Sigmoid colon (tissue), 7 donors: ENCODE measurements around the gene COP1. TPM values are rescaled to one million over a fixed set of nuclear protein-coding genes. Genes with fewer than 3 reads are reported as not detected.
"Not testable (repeated sequence)": the region's sequence is repeated elsewhere in the genome, so short reads cannot be mapped to it uniquely, and the experiment has no call there.

Experiments used
- DNase-seq: peaks from one replicate; pipeline ENCODE4 v3.0.0-alpha.2; 2019
- H3K27ac ChIP-seq, 4 donors: fragments of 200-600 bp; sonication (generic); one replicate each; pipeline ENCODE4 v1.5.1; 2016 to 2019; ENCODE audit warnings: mild to moderate bottlenecking in 1 of 4
- H3K27me3 ChIP-seq, 3 donors: fragments of 200-600 bp; sonication (generic); one replicate each; pipeline ENCODE4 v1.5.1; 2019; ENCODE audit warnings: mild to moderate bottlenecking in 1 of 3
- H3K36me3 ChIP-seq, 4 donors: fragments of 200-600 bp; sonication (generic); one replicate each; pipeline ENCODE4 v1.5.1; 2016 to 2019
- H3K4me1 ChIP-seq, 4 donors: fragments of 200-600 bp; sonication (generic); one replicate each; pipeline ENCODE4 v1.5.1; 2017 to 2019
- H3K4me3 ChIP-seq, 4 donors: fragments of 200-600 bp; sonication (generic); one replicate each; pipeline ENCODE4 v1.5.1; 2017 to 2019; ENCODE audit warnings: mild to moderate bottlenecking in 2 of 4, moderate library complexity in 1 of 4
- H3K9me3 ChIP-seq, 4 donors: fragments of 200-600 bp in 3 of 4; sonication (generic) in 3 of 4; one replicate each; pipeline versions ENCODE4 v1.5.1 to v1.6.1; 2013 to 2019
- CTCF ChIP-seq, 4 experiments: fragments of 450-650 bp in 3 of 4; fragments of 200-600 bp in 1 of 4; IDR thresholded peaks; one replicate each; pipeline ENCODE4 v1.5.1; 2016 to 2019; ENCODE audit warnings: antibody characterized with exemption in 4 of 4, mild to moderate bottlenecking in 3 of 4, moderate library complexity in 2 of 4
- EP300 ChIP-seq, 4 donors: sonication (generic); formaldehyde crosslinking; IDR thresholded peaks; one replicate each; pipeline ENCODE4 v1.6.1; 2017; ENCODE audit warnings: antibody characterized with exemption in 4 of 4
- POLR2A ChIP-seq, 2 donors: fragments of 450-650 bp; IDR thresholded peaks; one replicate each; pipeline ENCODE4 v1.6.1; 2016; ENCODE audit warnings: antibody characterized with exemption in 2 of 2, mild to moderate bottlenecking in 2 of 2, moderate library complexity in 2 of 2
- POLR2AphosphoS5 ChIP-seq, 4 donors: sonication (generic); formaldehyde crosslinking; IDR thresholded peaks; one replicate each; pipeline ENCODE4 v1.6.1; 2017; ENCODE audit warnings: antibody characterized with exemption in 4 of 4
- WGBS, 2 donors: extraction: QIAGEN DNeasy Blood & Tissue Kit; methylation state at CpG; one replicate each; pipeline ENCODE4 v1.1.7; 2013; 5-methylcytosine and 5-hydroxymethylcytosine counted together
- intact Hi-C: fragments of 100-400 bp; cut with DNase I; formaldehyde crosslinking; loops from one replicate; pipeline ENCODE4 v1.15.1; 2023
- polyA plus RNA-seq, 3 donors: library from polyadenylated mRNA; stranded (reverse); fragments of 200-250 nt; gene quantifications; one replicate each; pipeline ENCODE4 v1.2.3, GENCODE V29; 2013
- total RNA-seq, 4 donors: library from RNA; depleted of rRNA; stranded (reverse); fragments of >200 nt; gene quantifications; one replicate each; pipeline ENCODE4 v1.1.0, GENCODE V29; 2016
- donor health status: healthy with polysubstance abuse.
- donor health status: Bipolar disorder and iron deficiency.
- donor health status: healthy.

COP1 gene
- total and polyA plus RNA-seq, 7 donors: 33.9 to 64.5 (median 55.9) TPM

- Histone ChIP-seq H3K27ac (no peak overlapping the region), H3K4me3 (no peak overlapping the region), H3K4me1 (no peaks in the 10 kb centered on the region), H3K9me3 (no peaks in the 10 kb centered on the region), H3K36me3 (peaks cover 0 to 7% (median 0%) of the 10 kb centered on the region in 4 donors), H3K27me3 (no peaks in the 10 kb centered on the region)
- intact Hi-C loops: no loop called here
- TF ChIP-seq POLR2A (IDR thresholded peaks at IDR 0.05) (no peak), CTCF (IDR thresholded peaks at IDR 0.05) (no peak), EP300 (IDR thresholded peaks at IDR 0.05) (no peak), POLR2AphosphoS5 (IDR thresholded peaks at IDR 0.05) (no peak)
- DNase-seq: no peak
Observed at GRCh38 chr1:176029155-176029554, 177.9 kb downstream of the COP1 start.

GRCh38 chr1:176027934-176028333, 179.2 kb downstream of the COP1 start:
- 76 to 87% methylated on average over 4 of the region's 4 CpGs for WGBS, 2 donors
- H3K9me3 ChIP-seq, H3K27me3 ChIP-seq, intact Hi-C loops, H3K4me3 ChIP-seq, H3K4me1 ChIP-seq, H3K36me3 ChIP-seq, DNase-seq, H3K27ac ChIP-seq: not testable (repeated sequence)

GRCh38 chr1:176022574-176022973, 184.5 kb downstream of the COP1 start:
- H3K9me3 ChIP-seq: no peaks in the 10 kb centered on the region
- 77 to 93% methylated on average over 3 of the region's 3 CpGs for WGBS, 2 donors
- DNase-seq: no peak
- no peaks in the 10 kb centered on the region for H3K27me3 ChIP-seq
- intact Hi-C loops: no loop called here
- peaks cover 0 to 18% (median 4%) of the 10 kb centered on the region in 4 donors for H3K36me3 ChIP-seq
- H3K27ac ChIP-seq: no peak overlapping the region
- no peak overlapping the region for H3K4me3 ChIP-seq
- no peaks in the 10 kb centered on the region for H3K4me1 ChIP-seq
- TF ChIP-seq POLR2A (IDR thresholded peaks at IDR 0.05) (no peak), CTCF (IDR thresholded peaks at IDR 0.05) (no peak), POLR2AphosphoS5 (IDR thresholded peaks at IDR 0.05) (no peak)

GRCh38 chr1:176017722-176018121, 189.4 kb downstream of the COP1 start:
- Histone ChIP-seq H3K27me3 (no peaks in the 10 kb centered on the region), H3K27ac (no peak overlapping the region), H3K36me3 (peaks cover 0 to 24% (median 4%) of the 10 kb centered on the region in 4 donors), H3K4me3 (no peak overlapping the region), H3K9me3 (no peaks in the 10 kb centered on the region), H3K4me1 (no peaks in the 10 kb centered on the region)
- intact Hi-C loops: no loop called here
- no peak for DNase-seq
- TF ChIP-seq POLR2A (IDR thresholded peaks at IDR 0.05) (no peak), CTCF (IDR thresholded peaks at IDR 0.05) (no peak), POLR2AphosphoS5 (IDR thresholded peaks at IDR 0.05) (no peak), EP300 (IDR thresholded peaks at IDR 0.05) (no peak)
- WGBS, 2 donors: 81 to 94% methylated on average over 4 of the region's 4 CpGs

- H3K27me3 ChIP-seq: no peaks in the 10 kb centered on the region
- WGBS, 2 donors: 96% methylated on average over 2 of the region's 2 CpGs
- no peak overlapping the region for H3K27ac ChIP-seq
- intact Hi-C loops: no loop called here
- H3K36me3 ChIP-seq: peaks cover 0 to 27% (median 6%) of the 10 kb centered on the region in 4 donors
- H3K4me1 ChIP-seq: no peaks in the 10 kb centered on the region
- no peak for DNase-seq
- no peaks in the 10 kb centered on the region for H3K9me3 ChIP-seq
- H3K4me3 ChIP-seq: no peak overlapping the region
- TF ChIP-seq POLR2A (IDR thresholded peaks at IDR 0.05): no peak
- TF ChIP-seq CTCF (IDR thresholded peaks at IDR 0.05): no peak
- TF ChIP-seq EP300 (IDR thresholded peaks at IDR 0.05): no peak
- TF ChIP-seq POLR2AphosphoS5 (IDR thresholded peaks at IDR 0.05): no peak
Observed at GRCh38 chr1:176009951-176010350, 197.1 kb downstream of the COP1 start.

- DNase-seq, H3K9me3 ChIP-seq, H3K4me3 ChIP-seq, H3K4me1 ChIP-seq, H3K27ac ChIP-seq, intact Hi-C loops, H3K27me3 ChIP-seq: not testable (repeated sequence)
- H3K36me3 ChIP-seq: peaks cover 0 to 21% (median 6%) of the 10 kb centered on the region in 4 donors
- WGBS, 2 donors: 97 to 98% methylated on average over 28 of the region's 28 CpGs
Observed at GRCh38 chr1:176007756-176008389, 199.2 kb downstream of the COP1 start.

GRCh38 chr1:175994660-175995059, 212.4 kb downstream of the COP1 start:
- DNase-seq, H3K4me3 ChIP-seq, H3K9me3 ChIP-seq, H3K4me1 ChIP-seq, H3K27ac ChIP-seq, H3K27me3 ChIP-seq, intact Hi-C loops, H3K36me3 ChIP-seq: not testable (repeated sequence)
- WGBS, 2 donors: 89 to 100% methylated on average over 1 of the region's 1 CpG

- H3K27me3 ChIP-seq, H3K9me3 ChIP-seq, intact Hi-C loops, H3K4me1 ChIP-seq, DNase-seq, H3K27ac ChIP-seq, H3K4me3 ChIP-seq: not testable (repeated sequence)
- peaks cover 0 to 15% (median 5%) of the 10 kb centered on the region in 4 donors for H3K36me3 ChIP-seq
- WGBS, 2 donors: 91 to 96% methylated on average over 8 of the region's 8 CpGs
Observed at GRCh38 chr1:175992825-175993224, 214.3 kb downstream of the COP1 start.
